HepG2 (cell line): ENCODE data around the gene PIGN. TPM values are rescaled to one million over a fixed set of nuclear protein-coding genes. Genes with fewer than 3 reads are reported as not detected.

Experiments used
- ATF5 ChIP-seq: sonication (generic); formaldehyde crosslinking; IDR thresholded peaks from 2 replicates; pipeline ENCODE4 v1.4.0; 2020; ENCODE audit warnings: mild to moderate bottlenecking, low read depth, missing genetic modification reagents
- FOXK1 ChIP-seq: sonication (generic); formaldehyde crosslinking; IDR thresholded peaks from 2 replicates; pipeline ENCODE4 v1.4.0; 2020; ENCODE audit warnings: low read depth, missing genetic modification reagents, borderline replicate concordance
- HMGXB3 ChIP-seq: sonication (generic); formaldehyde crosslinking; IDR thresholded peaks from 2 replicates; pipeline ENCODE4 v1.4.0; 2020; ENCODE audit warnings: missing genetic modification reagents, borderline replicate concordance
- JUNB ChIP-seq: sonication (generic); formaldehyde crosslinking; IDR thresholded peaks from 2 replicates; pipeline ENCODE4 v1.8.0; 2022; ENCODE audit warnings: missing genetic modification reagents, mild to moderate bottlenecking, borderline replicate concordance
- KDM5A ChIP-seq: fragments of 200-600 bp; sonication (generic); IDR thresholded peaks from 2 replicates; pipeline ENCODE4 v1.7.0; 2018; ENCODE audit warnings: antibody characterized with exemption, mild to moderate bottlenecking, low read length, borderline replicate concordance
- NR3C1 ChIP-seq: sonication (generic); formaldehyde crosslinking; IDR thresholded peaks from 2 replicates; pipeline ENCODE4 v1.4.0; 2020; ENCODE audit warnings: missing genetic modification reagents
- PRPF4 ChIP-seq: fragments of 200-400 bp; formaldehyde crosslinking; IDR thresholded peaks from 2 replicates; pipeline ENCODE4 v1.6.1; 2016; ENCODE audit warnings: low read length, low read depth; ENCODE audit not compliant: poor library complexity, severe bottlenecking
- TBX3 ChIP-seq: fragments of 450-650 bp; IDR thresholded peaks from 2 replicates; pipeline ENCODE4 v1.6.1; 2017; ENCODE audit warnings: antibody characterized with exemption, mild to moderate bottlenecking, inconsistent platforms, borderline replicate concordance
- TSC22D2 ChIP-seq: sonication (generic); formaldehyde crosslinking; IDR thresholded peaks from 2 replicates; pipeline ENCODE4 v1.5.1; 2020; ENCODE audit warnings: missing genetic modification reagents, mild to moderate bottlenecking, borderline replicate concordance
- XRCC5 ChIP-seq: fragments of 200-400 bp; formaldehyde crosslinking; optimal IDR thresholded peaks from 2 replicates; pipeline ENCODE3; 2017; ENCODE audit warnings: mild to moderate bottlenecking, low read length
- ZKSCAN1 ChIP-seq: fragments of 150-350 bp; IDR thresholded peaks from 2 replicates; pipeline ENCODE4 v1.6.1; 2014; ENCODE audit warnings: low read length
- ZNF232 ChIP-seq: sonication (generic); formaldehyde crosslinking; IDR thresholded peaks from 2 replicates; pipeline ENCODE4 v1.4.0; 2020; ENCODE audit warnings: missing genetic modification reagents, borderline replicate concordance
- ZNF414 ChIP-seq: sonication (generic); formaldehyde crosslinking; IDR thresholded peaks from 2 replicates; pipeline ENCODE4 v1.5.0; 2020; ENCODE audit warnings: missing genetic modification reagents
- ZNF562 ChIP-seq: sonication (generic); formaldehyde crosslinking; IDR thresholded peaks from 2 replicates; pipeline ENCODE4 v1.8.0; 2022; ENCODE audit warnings: missing genetic modification reagents, borderline replicate concordance
- ZNF569 ChIP-seq: sonication (generic); formaldehyde crosslinking; IDR thresholded peaks from 2 replicates; pipeline ENCODE4 v1.5.0; 2020; ENCODE audit warnings: mild to moderate bottlenecking, missing genetic modification reagents, moderate library complexity, borderline replicate concordance
- ZNF607 ChIP-seq: sonication (generic); formaldehyde crosslinking; IDR thresholded peaks from 2 replicates; pipeline ENCODE4 v1.5.1; 2020; ENCODE audit warnings: missing genetic modification reagents, mild to moderate bottlenecking, borderline replicate concordance
- ZNF7 ChIP-seq: IDR thresholded peaks from 2 replicates; pipeline ENCODE4 v1.6.1; 2016; ENCODE audit warnings: missing biosample characterization, missing genetic modification reagents
- ZNF766 ChIP-seq: sonication (generic); formaldehyde crosslinking; IDR thresholded peaks from 2 replicates; pipeline ENCODE4 v1.5.0; 2020; ENCODE audit warnings: missing genetic modification reagents, borderline replicate concordance
- polyA plus RNA-seq, 8 experiments: library from polyadenylated mRNA; depleted of rRNA in 3 of 8; stranded (reverse) in 7 of 8; unstranded in 1 of 8; fragments of >200 nt; fragmentation: Illumina TruSeq in 4 of 8; extraction: Trizol in 4 of 8; gene quantifications; 2 replicates each; pipeline versions ENCODE4 v1.2.1 to v1.2.3, GENCODE V29; 2011 to 2016; ENCODE audit warnings: low read depth in 4 of 8, missing spikeins in 1 of 8, mixed read lengths in 1 of 8; ENCODE audit not compliant: insufficient read depth in 1 of 8
- total RNA-seq, 5 experiments: library from RNA; depleted of rRNA; stranded (reverse); fragments of >200 nt; fragmentation: Illumina TruSeq; extraction: Trizol; gene quantifications; 2 replicates each; pipeline ENCODE4 v1.2.3, GENCODE V29; 2016; ENCODE audit warnings: low read depth in 1 of 5
- TF ChIP-seq, protein P1 (sequence below): sonication (generic); formaldehyde crosslinking; IDR thresholded peaks from 2 replicates; pipeline ENCODE4 v1.5.1; 2020; ENCODE audit warnings: mild to moderate bottlenecking, missing genetic modification reagents, moderate library complexity
- TF ChIP-seq, protein P2 (sequence below): sonication (generic); formaldehyde crosslinking; IDR thresholded peaks from 2 replicates; pipeline ENCODE4 v1.9.0; 2021; ENCODE audit warnings: missing genetic modification reagents, mild to moderate bottlenecking, borderline replicate concordance

The PIGN gene
- total and polyA plus RNA-seq, 2 of the 13 experiments (the other 11 are each of a cell fraction or from before 2014, with no cell fraction given) = 15.5 to 33.6 TPM

DNA sequence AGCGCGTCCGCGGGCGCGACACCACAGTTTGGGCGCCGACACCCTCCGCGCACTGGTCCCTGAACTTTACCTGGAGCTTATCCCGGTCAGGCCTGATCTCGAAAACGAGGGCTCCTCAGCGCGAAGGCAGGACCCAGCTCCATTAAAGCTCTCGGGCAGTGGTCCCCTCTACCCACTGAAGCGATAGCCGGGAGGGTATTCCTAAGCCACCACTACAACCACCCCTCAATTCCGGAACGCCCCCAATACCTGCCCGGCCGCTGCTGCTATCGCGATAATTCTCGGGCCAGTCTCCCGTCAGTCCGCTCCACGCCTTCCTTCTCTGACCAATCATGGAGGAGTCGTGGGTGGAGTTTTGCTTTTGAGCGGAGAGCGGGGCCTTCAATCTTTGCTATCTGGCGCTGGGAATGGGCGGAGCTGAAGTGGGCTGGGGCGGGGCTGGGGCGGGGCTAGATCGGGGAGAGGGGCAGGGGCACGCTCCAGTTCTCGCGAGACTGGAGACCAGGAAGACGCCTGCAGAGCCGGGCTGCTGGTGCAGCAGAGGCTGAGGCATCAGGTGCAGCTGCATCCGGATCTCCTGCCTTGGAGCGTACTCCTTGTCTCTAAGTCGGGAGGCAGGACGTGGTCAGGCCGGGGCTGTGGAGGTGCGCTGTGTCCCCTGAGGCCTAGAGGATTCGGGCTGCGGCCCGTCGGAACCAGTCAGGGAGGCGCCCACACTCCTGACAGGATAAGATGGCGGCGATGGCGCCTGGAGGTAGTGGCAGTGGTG is at the start of gene PIGN, which contains the start of gene RELCH (continued):
- TF ChIP-seq ZNF7 (CRISPR knock-in tag) (no peak), KDM5A (peak; percentile 86), ATF5 (CRISPR knock-in tag) (no peak), ZNF607 (CRISPR knock-in tag) (no peak), JUNB (no peak), HMGXB3 (CRISPR knock-in tag) (no peak; the same call in 1 of the 2 replicates), FOXK1 (CRISPR knock-in tag) (no peak), ZNF414 (CRISPR knock-in tag) (no peak), XRCC5 (no peak), TSC22D2 (no peak), ZNF562 (no peak), ZNF232 (CRISPR knock-in tag) (peak; percentile 41; the same call in 1 of the 2 replicates), ZNF569 (no peak), ZKSCAN1 (no peak), PRPF4 (no peak), ZNF766 (CRISPR knock-in tag) (no peak), NR3C1 (no peak), TBX3 (no peak)
- TF ChIP-seq, protein P1, sequence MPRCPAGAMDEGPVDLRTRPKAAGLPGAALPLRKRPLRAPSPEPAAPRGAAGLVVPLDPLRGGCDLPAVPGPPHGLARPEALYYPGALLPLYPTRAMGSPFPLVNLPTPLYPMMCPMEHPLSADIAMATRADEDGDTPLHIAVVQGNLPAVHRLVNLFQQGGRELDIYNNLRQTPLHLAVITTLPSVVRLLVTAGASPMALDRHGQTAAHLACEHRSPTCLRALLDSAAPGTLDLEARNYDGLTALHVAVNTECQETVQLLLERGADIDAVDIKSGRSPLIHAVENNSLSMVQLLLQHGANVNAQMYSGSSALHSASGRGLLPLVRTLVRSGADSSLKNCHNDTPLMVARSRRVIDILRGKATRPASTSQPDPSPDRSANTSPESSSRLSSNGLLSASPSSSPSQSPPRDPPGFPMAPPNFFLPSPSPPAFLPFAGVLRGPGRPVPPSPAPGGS (CRISPR knock-in tag) = no peak
- TF ChIP-seq, protein P2, sequence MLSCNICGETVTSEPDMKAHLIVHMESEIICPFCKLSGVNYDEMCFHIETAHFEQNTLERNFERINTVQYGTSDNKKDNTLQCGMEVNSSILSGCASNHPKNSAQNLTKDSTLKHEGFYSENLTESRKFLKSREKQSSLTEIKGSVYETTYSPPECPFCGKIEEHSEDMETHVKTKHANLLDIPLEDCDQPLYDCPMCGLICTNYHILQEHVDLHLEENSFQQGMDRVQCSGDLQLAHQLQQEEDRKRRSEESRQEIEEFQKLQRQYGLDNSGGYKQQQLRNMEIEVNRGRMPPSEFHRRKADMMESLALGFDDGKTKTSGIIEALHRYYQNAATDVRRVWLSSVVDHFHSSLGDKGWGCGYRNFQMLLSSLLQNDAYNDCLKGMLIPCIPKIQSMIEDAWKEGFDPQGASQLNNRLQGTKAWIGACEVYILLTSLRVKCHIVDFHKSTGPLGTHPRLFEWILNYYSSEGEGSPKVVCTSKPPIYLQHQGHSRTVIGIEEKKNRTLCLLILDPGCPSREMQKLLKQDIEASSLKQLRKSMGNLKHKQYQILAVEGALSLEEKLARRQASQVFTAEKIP (CRISPR knock-in tag) = no peak
